IMR-90 (cell line): ENCODE results near the gene CDKN2B-AS1. TPM values are rescaled to one million over a fixed set of nuclear protein-coding genes. Genes with fewer than 3 reads are reported as not detected.

Experiments
- ATAC-seq: fragments of 200-7000 bp; cut with Tn5 transposase; 2 replicates; pipeline ENCODE4 v1.9.1; 2020; ENCODE audit warnings: low read depth, mild to moderate bottlenecking, moderate library complexity
- BruUV-seq: library from RNA; stranded (reverse); fragments of 400-500 nt; replicated peaks from 2 replicates; lab custom pipeline; 2021; lab: Mats Ljungman, UMichigan
- CTCF ChIA-PET: fragments of 300-600 bp; formaldehyde crosslinking; extraction: SDS; loops from one replicate; lab custom pipeline; 2021; ENCODE audit warnings: antibody characterized with exemption; lab: Yijun Ruan, JAX
- POLR2A ChIA-PET: fragments of 300-600 bp; sonication (Branson Sonifier 250); formaldehyde crosslinking; loops from one replicate; lab custom pipeline; 2022; ENCODE audit warnings: antibody characterized with exemption; ENCODE audit not compliant: unreplicated experiment; lab: Charles Lee
- DNase-seq: peaks from one replicate; pipeline ENCODE4 v3.0.0; 2013
- H2AFZ ChIP-seq: replicated peaks from 2 replicates; pipeline ENCODE3; 2013; ENCODE audit warnings: low read length, mild to moderate bottlenecking; ENCODE audit not compliant: poor library complexity
- H2AK5ac ChIP-seq: 2 replicates; pipeline ENCODE4 v1.6.1; 2013; ENCODE audit warnings: low read depth, low read length, inconsistent platforms
- H2AK9ac ChIP-seq: replicated peaks from 2 replicates; pipeline ENCODE3; 2013; ENCODE audit warnings: mild to moderate bottlenecking, low read depth, low read length, moderate library complexity; ENCODE audit not compliant: poor library complexity
- H2BK120ac ChIP-seq: 2 replicates; pipeline ENCODE4 v1.6.1; 2013; ENCODE audit warnings: low read depth, low read length, inconsistent platforms
- H2BK15ac ChIP-seq: 3 replicates; pipeline ENCODE4 v1.6.1; 2013; ENCODE audit warnings: low read depth, low read length, inconsistent platforms
- H2BK20ac ChIP-seq: 2 replicates; pipeline ENCODE4 v1.6.1; 2013; ENCODE audit warnings: low read depth, mild to moderate bottlenecking, inconsistent platforms, low read length, moderate library complexity
- H2BK5ac ChIP-seq: 2 replicates; pipeline ENCODE4 v1.6.1; 2013; ENCODE audit warnings: mild to moderate bottlenecking, low read depth, low read length, inconsistent platforms; ENCODE audit not compliant: poor library complexity, severe bottlenecking
- H3K14ac ChIP-seq: replicated peaks from 2 replicates; pipeline ENCODE4 v1.6.1; 2013; ENCODE audit warnings: low read depth, low read length, inconsistent platforms
- H3K18ac ChIP-seq: 2 replicates; pipeline ENCODE4 v1.6.1; 2013; ENCODE audit warnings: low read depth, low read length, control low read depth
- H3K23ac ChIP-seq: 2 replicates; pipeline ENCODE4 v1.6.1; 2013; ENCODE audit warnings: low read depth, low read length, inconsistent platforms
- H3K27ac ChIP-seq: 2 replicates; pipeline ENCODE4 v1.5.1; 2013; ENCODE audit warnings: mild to moderate bottlenecking, control low read depth, low read length; ENCODE audit not compliant: insufficient read depth
- H3K27me3 ChIP-seq: 2 replicates; pipeline ENCODE4 v1.6.1; 2013; ENCODE audit warnings: low read length; ENCODE audit not compliant: control insufficient read depth, insufficient read depth
- H3K36me3 ChIP-seq: 2 replicates; pipeline ENCODE4 v1.6.1; 2013; ENCODE audit warnings: low read length, mixed read lengths; ENCODE audit not compliant: control insufficient read depth, insufficient read depth
- H3K4ac ChIP-seq: 2 replicates; pipeline ENCODE4 v1.6.1; 2013; ENCODE audit warnings: low read depth, low read length, inconsistent platforms
- H3K4me1 ChIP-seq: 2 replicates; pipeline ENCODE4 v1.6.1; 2013; ENCODE audit warnings: low read length, mixed read lengths; ENCODE audit not compliant: control insufficient read depth, insufficient read depth
- H3K4me2 ChIP-seq: 2 replicates; pipeline ENCODE4 v1.6.1; 2013; ENCODE audit warnings: low read depth, mild to moderate bottlenecking, control low read depth, low read length, moderate library complexity
- H3K4me3 ChIP-seq: 2 replicates; pipeline ENCODE4 v1.5.1; 2013; ENCODE audit warnings: low read depth, mild to moderate bottlenecking, control low read depth, low read length, moderate library complexity; ENCODE audit not compliant: insufficient read depth
- H3K56ac ChIP-seq: 2 replicates; pipeline ENCODE4 v1.6.1; 2013; ENCODE audit warnings: low read length, inconsistent platforms; ENCODE audit not compliant: insufficient read depth; ENCODE audit errors: extremely low read depth
- H3K79me1 ChIP-seq, 2 experiments: 2 replicates each; pipeline ENCODE4 v1.6.1; 2013; ENCODE audit warnings: low read length in 2 of 2, inconsistent platforms in 1 of 2, low read depth in 1 of 2
- H3K9ac ChIP-seq: 2 replicates; pipeline ENCODE4 v1.6.1; 2013; ENCODE audit warnings: low read depth, low read length, control low read depth
- H3K9me1 ChIP-seq: 2 replicates; pipeline ENCODE4 v1.6.1; 2013; ENCODE audit warnings: low read length, inconsistent platforms; ENCODE audit not compliant: insufficient read depth
- H3K9me3 ChIP-seq: 2 replicates; pipeline ENCODE4 v1.6.1; 2013; ENCODE audit warnings: low read length; ENCODE audit not compliant: control insufficient read depth, insufficient read depth
- H4K20me1 ChIP-seq: 2 replicates; pipeline ENCODE4 v1.6.1; 2013; ENCODE audit warnings: low read length, inconsistent platforms; ENCODE audit not compliant: insufficient read depth
- H4K5ac ChIP-seq: 2 replicates; pipeline ENCODE4 v1.6.1; 2013; ENCODE audit warnings: mild to moderate bottlenecking, low read depth, low read length, control low read depth
- H4K8ac ChIP-seq, 2 experiments: 2 replicates each; pipeline ENCODE4 v1.6.1; 2013; ENCODE audit warnings: low read depth in 2 of 2, low read length in 2 of 2, control low read depth in 1 of 2, inconsistent platforms in 1 of 2
- H4K91ac ChIP-seq: 2 replicates; pipeline ENCODE4 v1.6.1; 2013; ENCODE audit warnings: low read depth, low read length, inconsistent platforms; ENCODE audit not compliant: insufficient read depth
- FOS ChIP-seq: fragments of 150-350 bp; IDR thresholded peaks from 2 replicates; pipeline ENCODE4 v1.6.1; 2016; ENCODE audit warnings: low read depth, low read length
- MXI1 ChIP-seq: IDR thresholded peaks from 2 replicates; pipeline ENCODE4 v1.6.1; 2012; ENCODE audit warnings: low read depth, mild to moderate bottlenecking, low read length, moderate library complexity, borderline replicate concordance
- RAD21 ChIP-seq: IDR thresholded peaks from 2 replicates; pipeline ENCODE4 v1.6.1; 2012; ENCODE audit warnings: low read length, improper control_type of control experiment
- dilution Hi-C: fragments of 300-500 bp; cut with HindIII; formaldehyde crosslinking; loops from one replicate; pipeline ENCODE4 v1.14.3; 2018; ENCODE audit warnings: low sequenced_read_pairs; ENCODE audit not compliant: unreplicated experiment
- in situ Hi-C: fragments of 300-500 bp; cut with MboI; formaldehyde crosslinking; loops from 3 replicates; pipeline ENCODE4 v1.14.3; 2019; ENCODE audit warnings: low sequenced_read_pairs, inconsistent platforms, mixed read lengths
- intact Hi-C: fragments of 100-400 bp; cut with micrococcal nuclease; formaldehyde crosslinking; loops from 2 replicates; pipeline ENCODE4 v1.10.0; 2022
- polyA plus RNA-seq, 3 experiments: library from polyadenylated mRNA; depleted of rRNA; stranded (reverse); fragments of >200 nt; gene quantifications; 2 replicates each; pipeline ENCODE4 v1.2.3, GENCODE V29; 2012; ENCODE audit warnings: low replicate concordance in 1 of 3
- total RNA-seq: library from RNA; depleted of rRNA; stranded (reverse); fragments of >200 nt; gene quantifications from 2 replicates; pipeline ENCODE4 v1.2.3, GENCODE V29; 2012
- TF ChIP-seq, protein P1 (sequence below): fragments of 150-350 bp; IDR thresholded peaks from 2 replicates; pipeline ENCODE4 v1.6.1; 2017; ENCODE audit warnings: mild to moderate bottlenecking, antibody characterized with exemption, low read length, low read depth

CDKN2B-AS1 gene
- total and polyA plus RNA-seq, 2 of the 4 experiments (the other 2 are of a cell fraction): 1.0 to 1.1 TPM

DNA sequence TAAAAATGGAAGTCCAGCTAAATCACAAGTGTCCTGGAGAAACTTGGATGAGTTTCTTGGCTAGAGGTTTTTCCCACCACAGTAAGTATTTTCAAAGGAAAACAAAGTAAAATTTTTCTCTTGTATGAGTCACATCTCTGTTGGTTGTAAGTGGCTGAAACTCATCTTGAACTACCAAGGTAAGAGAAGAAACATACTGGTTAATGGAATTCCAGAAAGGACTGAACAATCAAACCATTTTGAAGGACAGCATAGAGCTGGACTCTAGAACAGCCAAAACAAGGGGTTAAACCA, 117.3 kb downstream of the CDKN2B-AS1 start:
- CTCF ChIA-PET: interaction anchor here (0.6 kb wide), 1 partner anchor 121 kb away, joined by 3 read pairs; no protein-coding TSS in a partner anchor
- peak overlapping the region; percentile 80; the same call in 1 of the 2 replicates for H4K5ac ChIP-seq
- H3K18ac ChIP-seq: peak overlapping the region; percentile 91
- peak overlapping the region; percentile 65; the same call in 1 of the 2 replicates for H3K14ac ChIP-seq
- POLR2A ChIA-PET: no interaction called here
- H3K36me3 ChIP-seq: no peaks in the 10 kb centered on the region
- H4K8ac ChIP-seq: peak overlapping the region in 1 of 2 experiments; percentile 47; a peak in 2 of 4 replicates
- H3K27me3 ChIP-seq: no peaks in the 10 kb centered on the region
- peak overlapping the region; percentile 74 for H3K4ac ChIP-seq
- peak; percentile 36; the same call in 1 of the 2 replicates for TF ChIP-seq FOS
- no peak for TF ChIP-seq MXI1
- TF ChIP-seq RAD21: no peak
- TF ChIP-seq, protein P1, sequence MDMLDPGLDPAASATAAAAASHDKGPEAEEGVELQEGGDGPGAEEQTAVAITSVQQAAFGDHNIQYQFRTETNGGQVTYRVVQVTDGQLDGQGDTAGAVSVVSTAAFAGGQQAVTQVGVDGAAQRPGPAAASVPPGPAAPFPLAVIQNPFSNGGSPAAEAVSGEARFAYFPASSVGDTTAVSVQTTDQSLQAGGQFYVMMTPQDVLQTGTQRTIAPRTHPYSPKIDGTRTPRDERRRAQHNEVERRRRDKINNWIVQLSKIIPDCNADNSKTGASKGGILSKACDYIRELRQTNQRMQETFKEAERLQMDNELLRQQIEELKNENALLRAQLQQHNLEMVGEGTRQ: no peak
- in situ Hi-C loops (loop anchor here (25.0 kb wide), 1 partner anchor 300 kb away; the partner anchor contains the start of gene MTAP), intact Hi-C loops (no loop called here), dilution Hi-C loops (no loop called here)
- H3K56ac ChIP-seq: no peak overlapping the region
- DNase-seq: peak; percentile 84
- no peaks in the 10 kb centered on the region for H4K20me1 ChIP-seq
- H2AK5ac ChIP-seq: peak overlapping the region; percentile 5; the same call in 1 of the 2 replicates
- H2BK20ac ChIP-seq: peak overlapping the region; percentile 91
- H3K27ac ChIP-seq: peak overlapping the region; percentile 69
- H3K79me1 ChIP-seq: no peaks in the 10 kb centered on the region
- H2BK5ac ChIP-seq: peak overlapping the region; percentile 85
- peaks cover 9% of the 10 kb centered on the region for H3K9me1 ChIP-seq
- H2AK9ac ChIP-seq: peak overlapping the region; percentile 3
- ATAC-seq: peak; percentile 66
- peak overlapping the region; percentile 87; the same call in 2 of the 3 replicates for H2BK15ac ChIP-seq
- H3K9ac ChIP-seq: no peak overlapping the region
- H2AFZ ChIP-seq: peak overlapping the region; percentile 51
- H2BK120ac ChIP-seq: peak overlapping the region; percentile 92
- peak overlapping the region; percentile 73 for H4K91ac ChIP-seq
- no peaks in the 10 kb centered on the region for H3K9me3 ChIP-seq
- H3K4me3 ChIP-seq: no peak overlapping the region
- H3K4me2 ChIP-seq: peak overlapping the region; percentile 68; the same call in 1 of the 2 replicates
- H3K23ac ChIP-seq: peak overlapping the region; percentile 25; the same call in 1 of the 2 replicates
- BruUV-seq: no TSS peak
- peaks cover 22% of the 10 kb centered on the region for H3K4me1 ChIP-seq
